Endothelial cell of umbilical vein (primary cell): ENCODE measurements around the gene TSC22D1.

Experiments
- CTCF ChIP-seq, 2 donors: IDR thresholded peaks; 1 replicate in 1 of 2; 2 replicates in 1 of 2; pipeline ENCODE4 v1.5.1; 2011; ENCODE audit warnings: low read length in 2 of 2, mild to moderate bottlenecking in 2 of 2, moderate library complexity in 2 of 2, control low read depth in 1 of 2, inconsistent platforms in 1 of 2, low read depth in 1 of 2; ENCODE audit not compliant: insufficient read depth in 1 of 2; ENCODE audit errors: extremely low read depth in 1 of 2
- EZH2 ChIP-seq: IDR thresholded peaks from 2 replicates; pipeline ENCODE4 v1.6.1; 2012; ENCODE audit warnings: borderline replicate concordance, low read depth, mild to moderate bottlenecking, moderate library complexity, low read length, inconsistent platforms; ENCODE audit not compliant: severe bottlenecking
- FOS ChIP-seq: IDR thresholded peaks from 2 replicates; pipeline ENCODE4 v1.6.1; 2011; ENCODE audit warnings: mild to moderate bottlenecking, low read length, moderate library complexity, borderline replicate concordance; ENCODE audit not compliant: insufficient read depth
- GATA2 ChIP-seq: IDR thresholded peaks from 2 replicates; pipeline ENCODE4 v1.7.0; 2011; ENCODE audit warnings: low read depth, mild to moderate bottlenecking, moderate library complexity, mixed read lengths, low read length; ENCODE audit not compliant: insufficient read length, insufficient read depth
- JUN ChIP-seq: IDR thresholded peaks from 2 replicates; pipeline ENCODE4 v1.6.1; 2011; ENCODE audit warnings: borderline replicate concordance, low read depth; ENCODE audit not compliant: insufficient read length, insufficient read depth
- MAX ChIP-seq: IDR thresholded peaks from 2 replicates; pipeline ENCODE4 v1.6.1; 2011; ENCODE audit not compliant: insufficient read depth, insufficient read length
- POLR2A ChIP-seq: IDR thresholded peaks from 2 replicates; pipeline ENCODE4 v1.6.1; 2012; ENCODE audit warnings: low read depth, mild to moderate bottlenecking, control low read depth, low read length
- POLR2AphosphoS5 ChIP-seq: IDR thresholded peaks from 2 replicates; pipeline ENCODE4 v1.6.1; 2012; ENCODE audit warnings: low read depth, mild to moderate bottlenecking, control low read depth, low read length, moderate library complexity; ENCODE audit not compliant: insufficient read depth

GRCh38 chr13:44543369-44543768, 32.8 kb downstream of the TSC22D1 start:
- TF ChIP-seq MAX (no peak), CTCF (IDR thresholded peaks at IDR 0.05; ENCODE audit: extremely low read depth in 1 of 2, insufficient read depth in 1 of 2, low read depth in 1 of 2, low read length in 2 of 2) (no peak), POLR2A (no peak), EZH2 (no peak), POLR2AphosphoS5 (no peak), JUN (no peak), GATA2 (no peak), FOS (no peak)
